ENCODE results near the gene ATP8B4. TPM values are rescaled to one million over a fixed set of nuclear protein-coding genes. Genes with fewer than 3 reads are reported as not detected.

ATP8B4 gene
- polyA plus RNA-seq, 1 donor from 2014 or later, result not detected

GRCh38 chr15:49906966-49907365, 212.1 kb downstream of the ATP8B4 start:
- H3K36me3 Mint-ChIP-seq, result no peaks in the 10 kb centered on the region
- H3K27me3 Mint-ChIP-seq, result peaks cover 7% of the 10 kb centered on the region
- no peaks in the 10 kb centered on the region for H3K4me1 Mint-ChIP-seq
- no peak overlapping the region for H3K27ac Mint-ChIP-seq
- H3K4me3 Mint-ChIP-seq, result no peak overlapping the region
- peaks cover 5 to 12% (median 6%) of the 10 kb centered on the region in 3 donors for H3K9me3 Mint-ChIP-seq

GRCh38 chr15:49905221-49905620, 213.8 kb downstream of the ATP8B4 start:
- Mint-ChIP-seq H3K27me3 (peaks cover 7% of the 10 kb centered on the region), H3K9me3 (peaks cover 2 to 3% (median 2%) of the 10 kb centered on the region in 3 donors), H3K36me3 (no peaks in the 10 kb centered on the region), H3K4me1 (no peaks in the 10 kb centered on the region), H3K27ac (no peak overlapping the region), H3K4me3 (no peak overlapping the region)

- no peaks in the 10 kb centered on the region for H3K36me3 Mint-ChIP-seq
- peaks cover 7% of the 10 kb centered on the region for H3K27me3 Mint-ChIP-seq
- no peaks in the 10 kb centered on the region for H3K4me1 Mint-ChIP-seq
- H3K27ac Mint-ChIP-seq, result no peak overlapping the region
- no peak overlapping the region for H3K4me3 Mint-ChIP-seq
- H3K9me3 Mint-ChIP-seq, result no peaks in the 10 kb centered on the region
Observed at GRCh38 chr15:49904296-49904695, 214.7 kb downstream of the ATP8B4 start.

DNA sequence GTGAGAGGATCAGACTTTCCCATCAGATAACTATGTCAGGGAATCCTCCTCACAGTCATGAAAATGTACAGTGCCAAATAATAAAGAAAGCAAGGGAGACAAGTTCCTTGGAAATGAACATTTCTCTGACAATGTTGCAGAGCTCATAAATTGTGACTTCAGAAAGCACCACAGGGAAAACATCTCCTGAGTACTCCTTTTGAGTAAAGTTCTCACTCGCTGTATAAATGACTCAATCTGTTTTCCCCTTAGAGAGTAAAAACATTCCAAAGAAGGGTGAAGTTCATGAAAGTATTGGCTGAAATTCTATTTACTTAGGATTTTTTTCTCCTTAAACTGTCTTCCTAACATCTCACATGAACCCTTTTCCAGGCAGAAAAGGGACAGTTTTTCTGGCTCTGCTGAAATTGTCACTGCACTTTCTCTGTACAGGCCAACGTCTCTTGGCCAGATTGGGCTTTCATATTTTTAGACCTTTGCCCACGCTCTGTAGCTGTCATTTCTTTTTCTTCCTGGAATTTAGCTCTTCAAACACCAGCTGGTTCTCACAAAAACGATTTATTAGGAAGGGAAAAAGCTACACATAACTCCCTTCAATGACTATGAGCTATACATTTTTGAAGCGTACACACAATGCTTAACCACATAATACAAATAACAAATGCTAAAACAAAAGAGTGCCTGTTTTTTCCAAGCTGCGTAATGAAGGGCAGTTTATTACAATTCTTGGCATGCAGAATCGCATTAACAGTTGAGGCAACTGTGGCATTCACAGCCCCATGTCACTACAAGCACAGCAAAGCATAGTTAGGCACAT, 216.1 kb downstream of the ATP8B4 start:
- peaks cover 6% of the 10 kb centered on the region for H3K27me3 Mint-ChIP-seq
- no peak overlapping the region for H3K4me3 Mint-ChIP-seq
- H3K36me3 Mint-ChIP-seq, result no peaks in the 10 kb centered on the region
- no peaks in the 10 kb centered on the region for H3K4me1 Mint-ChIP-seq
- H3K27ac Mint-ChIP-seq, result no peak overlapping the region
- no peaks in the 10 kb centered on the region for H3K9me3 Mint-ChIP-seq

DNA sequence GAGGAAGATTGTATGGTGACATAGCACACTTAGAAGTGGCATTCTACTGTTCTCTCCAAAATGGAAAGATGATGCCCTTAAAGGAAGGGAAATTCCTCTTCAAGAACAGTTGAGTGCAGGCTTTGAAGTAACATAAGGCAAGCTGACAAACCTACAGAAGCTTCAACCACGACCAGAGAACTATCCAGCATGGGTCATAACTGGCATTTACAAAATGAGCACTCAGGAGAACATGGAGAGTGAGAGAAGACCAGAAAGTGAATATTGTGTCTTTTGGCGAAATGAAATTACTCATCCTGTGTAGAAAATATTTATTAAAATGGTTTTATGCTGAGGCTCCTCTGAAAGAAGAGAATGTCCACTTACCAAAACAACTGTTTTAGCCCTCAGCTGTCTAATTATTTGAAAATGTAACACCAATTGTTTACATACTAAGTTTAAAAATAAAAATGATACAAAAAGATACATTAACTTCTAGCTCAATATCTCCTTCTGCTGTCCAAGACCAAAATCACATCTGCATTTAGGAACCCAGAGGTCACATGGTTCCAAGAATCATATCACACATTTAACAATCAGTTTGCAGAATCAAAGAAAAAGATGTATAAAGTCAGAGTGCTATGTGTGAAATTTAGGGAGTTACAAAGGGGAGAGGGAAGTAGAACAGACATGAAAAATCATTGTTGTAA, 216.9 kb downstream of the ATP8B4 start:
- Mint-ChIP-seq H3K36me3 (no peaks in the 10 kb centered on the region), H3K4me1 (no peaks in the 10 kb centered on the region), H3K27ac (no peak overlapping the region), H3K9me3 (no peaks in the 10 kb centered on the region), H3K27me3 (peaks cover 6% of the 10 kb centered on the region), H3K4me3 (no peak overlapping the region)

- Mint-ChIP-seq H3K36me3 (no peaks in the 10 kb centered on the region), H3K27me3 (peaks cover 3% of the 10 kb centered on the region), H3K4me1 (no peaks in the 10 kb centered on the region), H3K27ac (no peak overlapping the region), H3K9me3 (no peaks in the 10 kb centered on the region), H3K4me3 (no peak overlapping the region)
Observed at GRCh38 chr15:49901321-49901720, 217.7 kb downstream of the ATP8B4 start.

DNA sequence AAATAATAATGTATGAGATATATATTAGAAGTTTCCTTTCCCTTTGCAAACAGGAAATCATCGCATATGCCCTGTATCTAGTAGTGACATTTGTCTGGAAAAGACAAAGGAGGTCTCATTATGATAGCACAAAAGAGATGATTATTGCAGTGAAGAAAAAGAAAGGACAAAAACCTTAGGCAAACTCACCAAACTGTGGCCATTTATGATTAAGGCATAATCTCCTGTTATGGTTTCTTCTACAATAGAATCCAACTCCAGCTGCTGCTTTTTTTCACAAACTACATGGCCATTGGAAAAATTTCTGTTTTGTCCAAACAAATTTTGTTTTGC, 218.2 kb downstream of the ATP8B4 start:
- H3K36me3 Mint-ChIP-seq, result no peaks in the 10 kb centered on the region
- H3K27me3 Mint-ChIP-seq, result peaks cover 3% of the 10 kb centered on the region
- no peak overlapping the region for H3K27ac Mint-ChIP-seq
- no peaks in the 10 kb centered on the region for H3K9me3 Mint-ChIP-seq
- H3K4me1 Mint-ChIP-seq, result no peaks in the 10 kb centered on the region
- no peak overlapping the region for H3K4me3 Mint-ChIP-seq

- Mint-ChIP-seq H3K4me1 (no peaks in the 10 kb centered on the region), H3K36me3 (no peaks in the 10 kb centered on the region), H3K27me3 (peaks cover 3% of the 10 kb centered on the region), H3K27ac (no peak overlapping the region), H3K9me3 (no peaks in the 10 kb centered on the region), H3K4me3 (no peak overlapping the region)
Observed at GRCh38 chr15:49900006-49900902, 218.8 kb downstream of the ATP8B4 start.

- no peaks in the 10 kb centered on the region for H3K4me1 Mint-ChIP-seq
- H3K9me3 Mint-ChIP-seq, result no peaks in the 10 kb centered on the region
- no peak overlapping the region for H3K27ac Mint-ChIP-seq
- peaks cover 3% of the 10 kb centered on the region for H3K27me3 Mint-ChIP-seq
- no peak overlapping the region for H3K4me3 Mint-ChIP-seq
- no peaks in the 10 kb centered on the region for H3K36me3 Mint-ChIP-seq
Observed at GRCh38 chr15:49898575-49899283, 220.3 kb downstream of the ATP8B4 start.

DNA sequence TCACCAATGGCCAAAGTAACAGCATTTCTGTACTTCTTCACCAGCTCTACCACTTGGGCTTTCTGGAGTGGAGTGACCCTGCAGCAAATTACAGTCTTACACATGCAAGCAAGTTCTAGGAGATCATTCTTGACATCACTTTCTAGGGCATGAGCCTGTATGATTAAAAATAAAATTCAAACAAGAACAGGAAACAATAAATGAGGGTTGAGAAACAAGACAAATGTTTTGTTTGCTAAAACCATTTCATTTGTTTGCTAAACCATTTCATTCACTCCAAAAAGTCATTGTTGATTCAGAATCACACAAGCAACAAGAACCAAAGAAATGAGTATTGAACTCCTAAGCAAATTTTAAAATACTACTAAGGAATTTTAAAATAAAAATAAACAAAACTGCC, 220.9 kb downstream of the ATP8B4 start:
- no peak overlapping the region for H3K27ac Mint-ChIP-seq
- H3K4me3 Mint-ChIP-seq, result no peak overlapping the region
- H3K36me3 Mint-ChIP-seq, result no peaks in the 10 kb centered on the region
- no peaks in the 10 kb centered on the region for H3K9me3 Mint-ChIP-seq
- H3K4me1 Mint-ChIP-seq, result no peaks in the 10 kb centered on the region
- H3K27me3 Mint-ChIP-seq, result peaks cover under 1% of the 10 kb centered on the region

DNA sequence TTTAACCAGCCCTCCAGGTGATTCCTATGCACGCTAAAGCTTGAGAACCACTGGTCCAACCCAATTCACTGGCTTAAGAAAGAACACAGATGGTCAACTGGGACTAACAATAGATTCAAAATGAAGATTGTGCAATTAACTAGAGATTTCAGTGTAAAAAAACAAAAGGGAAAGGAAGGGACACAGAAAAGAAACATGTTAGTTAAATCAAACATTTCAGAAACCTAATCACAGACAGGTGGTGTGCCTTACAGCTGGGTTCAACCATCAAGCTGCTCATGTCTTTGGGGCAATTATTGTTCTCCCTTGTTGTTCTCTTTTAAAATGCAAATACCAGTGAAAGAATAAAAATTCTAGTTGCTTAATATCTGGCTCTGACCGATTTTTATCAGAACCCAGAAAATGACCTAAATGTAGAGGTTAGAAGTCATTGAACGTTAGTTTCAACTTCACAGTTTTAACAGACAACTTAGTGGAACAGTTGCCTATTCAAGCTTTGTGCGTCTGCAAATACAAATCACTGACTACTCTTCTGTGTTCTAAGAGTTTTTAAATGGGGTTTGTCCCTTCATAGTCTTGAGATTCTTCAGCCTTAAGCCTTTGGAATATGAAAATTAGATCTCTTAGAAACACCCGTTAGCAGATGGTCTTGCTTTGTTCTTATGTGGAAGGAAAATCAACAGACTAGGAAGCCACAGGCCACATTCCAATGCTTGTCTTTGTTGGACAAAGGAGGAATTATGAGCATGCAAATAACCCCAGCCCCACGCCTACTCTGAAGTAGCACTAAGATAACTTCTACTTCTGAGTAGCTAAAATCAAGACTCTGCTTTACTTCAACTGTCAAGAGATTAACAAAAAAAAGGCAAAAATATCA, 223.4 kb downstream of the ATP8B4 start:
- H3K27ac Mint-ChIP-seq, result no peak overlapping the region
- H3K4me3 Mint-ChIP-seq, result no peak overlapping the region
- no peaks in the 10 kb centered on the region for H3K36me3 Mint-ChIP-seq
- H3K9me3 Mint-ChIP-seq, result no peaks in the 10 kb centered on the region
- no peaks in the 10 kb centered on the region for H3K27me3 Mint-ChIP-seq
- H3K4me1 Mint-ChIP-seq, result no peaks in the 10 kb centered on the region

GRCh38 chr15:49890689-49891088, 228.3 kb downstream of the ATP8B4 start:
- no peaks in the 10 kb centered on the region for H3K27me3 Mint-ChIP-seq
- H3K9me3 Mint-ChIP-seq, result no peaks in the 10 kb centered on the region
- no peak overlapping the region for H3K27ac Mint-ChIP-seq
- no peak overlapping the region for H3K4me3 Mint-ChIP-seq
- H3K36me3 Mint-ChIP-seq, result peaks cover 1% of the 10 kb centered on the region
- H3K4me1 Mint-ChIP-seq, result no peaks in the 10 kb centered on the region

DNA sequence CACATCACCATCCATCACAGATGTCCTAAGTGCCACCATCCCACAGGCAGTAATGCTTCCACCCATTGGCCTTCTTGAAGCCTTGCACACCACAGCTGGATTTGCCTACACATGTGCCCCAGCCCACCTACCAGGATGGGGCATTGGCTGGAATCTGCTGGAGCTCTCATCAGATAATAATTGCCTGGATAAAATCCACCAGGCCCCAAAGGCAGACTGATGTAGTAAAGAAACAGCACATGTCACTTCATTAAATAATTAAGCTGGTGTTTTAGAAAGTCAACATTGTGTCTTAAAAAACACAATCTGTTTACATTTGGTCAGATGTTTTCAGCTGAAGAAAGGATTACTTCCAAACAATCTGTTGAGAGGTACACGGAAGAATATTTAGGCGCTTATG, 229.5 kb downstream of the ATP8B4 start:
- Mint-ChIP-seq H3K9me3 (no peaks in the 10 kb centered on the region), H3K4me3 (no peak overlapping the region), H3K27ac (peak overlapping the region in 1 of 3 donors; percentile 54), H3K27me3 (no peaks in the 10 kb centered on the region), H3K4me1 (no peaks in the 10 kb centered on the region), H3K36me3 (peaks cover 1% of the 10 kb centered on the region)

- H3K27ac Mint-ChIP-seq, result no peak overlapping the region
- H3K36me3 Mint-ChIP-seq, result peaks cover 1% of the 10 kb centered on the region
- no peak overlapping the region for H3K4me3 Mint-ChIP-seq
- no peaks in the 10 kb centered on the region for H3K9me3 Mint-ChIP-seq
- no peaks in the 10 kb centered on the region for H3K4me1 Mint-ChIP-seq
- H3K27me3 Mint-ChIP-seq, result no peaks in the 10 kb centered on the region
Observed at GRCh38 chr15:49888734-49889133, 230.3 kb downstream of the ATP8B4 start.

Data from IgD-negative memory B cell (primary cell).